MCF 10A (cell line): ENCODE data around the gene SETD5. TPM values are rescaled to one million over a fixed set of nuclear protein-coding genes. Genes with fewer than 3 reads are reported as not detected.
A peak's percentile ranks its signal among the peaks of the same experiment; 100 is the strongest.

Experiments used
- BruUV-seq: library from RNA; stranded (reverse); fragments of 400-500 nt; replicated peaks from 2 replicates; lab custom pipeline; 2021; lab: Mats Ljungman, UMichigan
- CTCF ChIA-PET: fragments of 300-600 bp; sonication (Branson Sonifier 250); formaldehyde crosslinking; extraction: SDS; loops from one replicate; lab custom pipeline; 2021; ENCODE audit warnings: antibody characterized with exemption, inconsistent platforms; lab: Yijun Ruan, JAX
- POLR2A ChIA-PET: fragments of 300-600, 350-650 bp; sonication (Branson Sonifier 250); formaldehyde crosslinking; extraction: SDS; loops from one replicate; lab custom pipeline; 2020; ENCODE audit warnings: antibody characterized with exemption, inconsistent platforms; lab: Yijun Ruan, JAX
- DNase-seq: peaks from one replicate; pipeline ENCODE4 v3.0.0-alpha.2; 2018; ENCODE audit not compliant: unreplicated experiment
- H3K27ac Mint-ChIP-seq: one replicate; pipeline ENCODE4 v1.8.0; 2022; ENCODE audit warnings: mild to moderate bottlenecking, low read depth, mixed read lengths; ENCODE audit not compliant: unreplicated experiment
- H3K27me3 Mint-ChIP-seq: one replicate; pipeline ENCODE4 v1.8.0; 2022; ENCODE audit warnings: mixed read lengths; ENCODE audit not compliant: insufficient read depth, unreplicated experiment
- H3K36me3 Mint-ChIP-seq: one replicate; pipeline ENCODE4 v1.8.0; 2022; ENCODE audit warnings: mild to moderate bottlenecking, moderate library complexity, mixed read lengths; ENCODE audit not compliant: insufficient read depth, unreplicated experiment
- H3K4me1 Mint-ChIP-seq: one replicate; pipeline ENCODE4 v1.8.0; 2022; ENCODE audit warnings: mixed read lengths; ENCODE audit not compliant: insufficient read depth, unreplicated experiment
- H3K4me3 Mint-ChIP-seq: one replicate; pipeline ENCODE4 v1.8.0; 2022; ENCODE audit warnings: mild to moderate bottlenecking, moderate library complexity, mixed read lengths; ENCODE audit not compliant: unreplicated experiment
- H3K9me3 Mint-ChIP-seq: one replicate; pipeline ENCODE4 v1.8.0; 2022; ENCODE audit warnings: mixed read lengths; ENCODE audit not compliant: unreplicated experiment
- CTCF ChIP-seq: fragments of 200-600 bp; IDR thresholded peaks from one replicate; pipeline ENCODE4 v1.8.0; 2022; ENCODE audit warnings: antibody characterized with exemption, mild to moderate bottlenecking; ENCODE audit not compliant: unreplicated experiment
- intact Hi-C: fragments of 100-400 bp; cut with micrococcal nuclease; formaldehyde crosslinking; loops from 2 replicates; pipeline ENCODE4 v1.14.1; 2022
- total RNA-seq: library from RNA; stranded (reverse); gene quantifications from 2 replicates; pipeline ENCODE4 v1.2.3, GENCODE V29; 2022

Gene SETD5
- total RNA-seq, 1 experiment from 2014 or later, result 149 TPM

GRCh38 chr3:9415485-9416138 lies 18.2 kb downstream of the SETD5 start:
- CTCF ChIA-PET, result interaction anchor here (0.5 to 1.9 kb wide), 6 partner anchors 9 to 62 kb away, joined by 3 to 7 read pairs (median 3); no protein-coding TSS in a partner anchor
- peaks cover 29% of the 10 kb centered on the region for H3K4me1 Mint-ChIP-seq
- H3K27ac Mint-ChIP-seq, result peak overlapping the region; percentile 31
- H3K4me3 Mint-ChIP-seq, result no peak overlapping the region
- no TSS peak for BruUV-seq
- POLR2A ChIA-PET, result interaction anchor here (0.8 to 17.4 kb wide), 6 partner anchors 10 to 53 kb away, joined by 4 to 452 read pairs (median 12); partner anchors contain the start of genes SETD5 and THUMPD3
- H3K27me3 Mint-ChIP-seq, result no peaks in the 10 kb centered on the region
- no peak for TF ChIP-seq CTCF
- H3K36me3 Mint-ChIP-seq, result peaks cover 21% of the 10 kb centered on the region
- intact Hi-C loops, result no loop called here
- H3K9me3 Mint-ChIP-seq, result no peaks in the 10 kb centered on the region
- no peak for DNase-seq

GRCh38 chr3:9416139-9416780 lies 18.8 kb downstream of the SETD5 start:
- Mint-ChIP-seq H3K36me3 (peaks cover 24% of the 10 kb centered on the region), H3K27me3 (no peaks in the 10 kb centered on the region), H3K4me1 (peaks cover 32% of the 10 kb centered on the region), H3K4me3 (peak overlapping the region; percentile 31), H3K27ac (peak overlapping the region; percentile 31), H3K9me3 (no peaks in the 10 kb centered on the region)
- CTCF ChIA-PET, result interaction anchor here (0.5 to 1.9 kb wide), 6 partner anchors 10 to 444 kb away, joined by 3 to 7 read pairs (median 3); no protein-coding TSS in a partner anchor
- no TSS peak for BruUV-seq
- intact Hi-C loops, result no loop called here
- POLR2A ChIA-PET, result interaction anchor here (0.6 to 17.4 kb wide), 8 partner anchors 9 to 305 kb away, joined by 3 to 452 read pairs (median 8); partner anchors contain the start of genes SETD5 and THUMPD3
- no peak for TF ChIP-seq CTCF
- no peak for DNase-seq

- intact Hi-C loops, result loop anchor here (5.0 kb wide), 1 partner anchor 34 kb away; no protein-coding TSS in a partner anchor
- H3K4me3 Mint-ChIP-seq, result peak overlapping the region; percentile 34
- peak; percentile 55 for DNase-seq
Measured at GRCh38 chr3:9420850-9421549, 23.6 kb downstream of the SETD5 start.

More at GRCh38 chr3:9420850-9421549, 23.6 kb downstream of the SETD5 start:
- POLR2A ChIA-PET, result interaction anchor here (0.5 to 17.4 kb wide), 11 partner anchors 7 to 882 kb away, joined by 3 to 452 read pairs (median 4); partner anchors contain the start of genes SETD5 and THUMPD3
- CTCF ChIA-PET, result interaction anchor here (0.5 to 6.3 kb wide), 4 partner anchors 18 to 183 kb away, joined by 5 to 42 read pairs (median 6); partner anchors contain the start of gene THUMPD3
- Mint-ChIP-seq H3K4me1 (peaks cover 43% of the 10 kb centered on the region), H3K9me3 (no peaks in the 10 kb centered on the region), H3K27me3 (no peaks in the 10 kb centered on the region), H3K36me3 (peaks cover 40% of the 10 kb centered on the region), H3K27ac (peak overlapping the region; percentile 41)
- BruUV-seq, result no TSS peak
- TF ChIP-seq CTCF, result no peak
